HG03457 (cell line): Measurements from ENCODE around the gene CABLES2.
A peak's percentile ranks its signal among the peaks of the same experiment; 100 is the strongest.

Source experiments
- ATAC-seq: cut with Tn5 transposase; IDR thresholded peaks from one replicate; pipeline ENCODE4 v1.9.1; 2021; ENCODE audit warnings: moderate number of reproducible peaks; ENCODE audit not compliant: unreplicated experiment

The CABLES2 gene

GRCh38 chr20:62407221-62407992, at the start of gene CABLES2:
Gene CABLES2 (minus strand): TSS chr20:62407285. CDS start chr20:62407276, 9 bp downstream.
- ATAC-seq, result peak; percentile 81

GRCh38 chr20:62455929-62456328, 48.8 kb upstream of the CABLES2 start:
- no peak for ATAC-seq

- no peak for ATAC-seq
These were observed 48.0 kb upstream of the CABLES2 start for GRCh38 chr20:62454904-62455636.

GRCh38 chr20:62453186-62453808, 46.2 kb upstream of the CABLES2 start:
- ATAC-seq, result no peak

- no peak for ATAC-seq
These were observed 45.5 kb upstream of the CABLES2 start for GRCh38 chr20:62452475-62453095.

- ATAC-seq, result no peak
These were observed 44.9 kb upstream of the CABLES2 start for GRCh38 chr20:62451970-62452369.

- ATAC-seq, result no peak
These were observed 44.2 kb upstream of the CABLES2 start for GRCh38 chr20:62451156-62451767.

- ATAC-seq, result no peak
These were observed 43.0 kb upstream of the CABLES2 start for GRCh38 chr20:62449951-62450691.

- ATAC-seq, result no peak
These were observed 41.7 kb upstream of the CABLES2 start for GRCh38 chr20:62448788-62449187.

- ATAC-seq, result no peak
These were observed 41.0 kb upstream of the CABLES2 start for GRCh38 chr20:62448038-62448437.

GRCh38 chr20:62446888-62447869, 40.1 kb upstream of the CABLES2 start:
- ATAC-seq, result no peak

GRCh38 chr20:62446481-62446880, 39.4 kb upstream of the CABLES2 start:
- ATAC-seq, result no peak

GRCh38 chr20:62445553-62446340, 38.7 kb upstream of the CABLES2 start:
- ATAC-seq, result no peak

- ATAC-seq, result no peak
These were observed 37.2 kb upstream of the CABLES2 start for GRCh38 chr20:62444286-62444685.

- ATAC-seq, result no peak
These were observed 35.0 kb upstream of the CABLES2 start for GRCh38 chr20:62441987-62442539.

- ATAC-seq, result no peak
These were observed 32.1 kb upstream of the CABLES2 start for GRCh38 chr20:62439218-62439617.

GRCh38 chr20:62437927-62438326, 30.8 kb upstream of the CABLES2 start:
- ATAC-seq, result no peak

- ATAC-seq, result no peak
These were observed 30.4 kb upstream of the CABLES2 start for GRCh38 chr20:62437496-62437895.
